GM18499 (cell line): ENCODE data around the gene PAK5.

ENCODE experiments used
- ATAC-seq: cut with Tn5 transposase; IDR thresholded peaks from one replicate; pipeline ENCODE4 v1.9.1; 2021; ENCODE audit warnings: moderate number of reproducible peaks; ENCODE audit not compliant: insufficient read depth, unreplicated experiment

Gene PAK5

DNA sequence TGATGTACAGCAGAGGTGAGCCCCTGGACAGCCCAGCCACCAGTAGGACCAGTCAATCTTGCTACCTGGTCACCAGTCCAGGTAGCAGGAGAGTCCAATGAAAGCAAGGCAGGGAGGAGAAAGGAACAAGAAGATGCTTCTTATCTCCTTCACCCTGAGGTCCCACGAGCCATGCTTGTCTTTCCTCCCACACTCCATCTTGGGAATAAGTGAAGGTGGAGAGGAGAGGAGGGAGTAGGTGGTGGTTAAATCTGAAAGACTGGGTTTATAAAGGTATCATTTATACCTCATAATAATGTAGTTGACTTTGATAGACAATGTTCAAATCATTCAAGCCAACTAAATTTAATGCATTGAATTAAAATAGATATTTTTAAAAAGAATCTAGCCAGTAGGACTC lies 288.6 kb downstream of the PAK5 start:
- no peak for ATAC-seq

DNA sequence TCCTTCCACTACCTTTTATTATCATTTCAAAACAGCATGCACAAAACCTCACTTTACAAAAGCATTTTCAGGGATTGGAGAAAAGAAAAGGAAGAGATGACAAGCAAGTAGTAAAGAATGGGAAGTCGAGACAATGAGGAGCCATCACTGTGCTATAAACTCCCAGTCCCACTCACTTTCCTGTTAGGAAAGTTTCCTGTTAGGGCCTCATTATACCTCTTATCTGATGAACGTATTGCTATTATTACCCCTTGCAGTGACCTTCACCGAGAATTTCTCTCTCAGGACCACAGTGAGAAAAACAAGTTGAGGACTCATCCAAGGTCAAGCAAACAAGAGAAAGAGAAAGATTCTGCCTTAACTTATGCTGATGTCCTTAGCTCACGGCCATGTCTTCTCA lies 295.7 kb downstream of the PAK5 start:
- no peak for ATAC-seq

DNA sequence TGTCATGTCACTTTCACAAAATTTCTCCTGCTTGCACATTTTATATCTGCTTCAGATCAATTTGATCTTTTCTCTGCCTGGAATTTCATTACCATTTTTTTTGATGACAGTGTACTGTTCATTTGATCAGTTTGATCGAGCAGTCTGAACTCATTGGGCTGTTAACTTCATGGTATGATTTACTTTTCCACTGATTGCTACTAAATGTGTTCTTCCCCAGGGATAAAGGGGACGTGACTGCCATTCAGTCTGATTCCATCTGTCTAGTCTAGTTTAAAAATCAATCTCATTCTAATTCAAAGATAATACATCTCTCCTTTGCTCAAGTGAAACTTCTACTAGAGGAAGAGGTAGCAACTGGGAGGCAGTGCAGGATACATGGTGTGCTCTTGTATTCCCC lies 303.4 kb downstream of the PAK5 start:
- ATAC-seq = no peak

DNA sequence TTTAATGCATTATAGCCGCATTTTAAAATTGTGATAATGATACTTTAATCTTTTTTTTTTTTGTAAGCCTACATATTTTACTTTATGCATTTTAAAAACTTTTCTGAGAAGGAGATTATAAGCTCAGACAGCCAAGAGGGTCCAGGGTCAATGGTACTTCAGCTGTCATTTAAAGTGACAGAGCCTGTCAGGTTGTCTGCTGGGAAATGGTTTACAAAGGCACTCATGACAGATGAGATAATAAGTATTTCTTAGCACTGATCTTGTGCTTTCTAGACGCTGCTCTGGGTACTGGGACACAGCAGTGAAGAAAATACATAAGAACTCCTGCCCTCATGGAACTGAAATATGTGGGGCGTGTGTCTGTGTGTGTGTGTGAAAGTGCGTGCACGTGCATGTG lies 304.9 kb downstream of the PAK5 start:
- no peak for ATAC-seq

DNA sequence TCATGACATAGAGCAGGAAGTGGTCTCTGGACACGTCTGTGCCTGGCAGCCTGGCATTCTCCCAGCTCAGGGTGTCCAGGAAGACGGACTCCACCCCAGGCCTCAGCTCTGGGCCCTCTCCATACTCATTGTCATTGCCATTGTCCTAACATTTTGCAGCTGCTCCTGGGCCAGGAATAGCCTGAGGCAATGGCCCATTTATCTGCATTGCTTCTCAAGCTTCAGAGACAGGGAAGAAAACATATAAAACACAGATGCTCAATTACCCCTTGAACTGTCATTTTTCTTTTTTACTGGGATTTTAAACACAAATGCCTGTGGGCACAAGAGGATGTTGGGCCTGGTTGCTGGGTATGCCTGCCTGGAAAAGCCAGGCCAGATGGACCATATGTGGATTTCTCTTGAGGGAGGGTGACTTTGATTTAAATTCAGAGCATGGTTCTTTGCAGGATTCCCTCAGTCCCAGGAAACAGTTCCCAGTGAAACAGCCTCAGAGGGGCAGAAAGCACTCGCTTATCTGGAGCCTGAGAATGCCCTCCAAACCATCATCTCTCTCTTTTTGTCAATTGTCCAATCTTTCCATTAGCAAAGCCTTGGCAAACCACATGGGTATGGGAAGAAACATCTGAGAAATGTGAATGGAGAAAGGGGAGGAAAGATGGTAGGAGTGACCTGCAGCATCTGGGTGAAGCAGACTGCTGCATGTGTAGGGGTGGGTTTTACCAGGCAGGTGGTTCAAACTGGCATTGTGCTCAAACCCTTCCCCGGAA lies 306.6 kb downstream of the PAK5 start:
- no peak for ATAC-seq

DNA sequence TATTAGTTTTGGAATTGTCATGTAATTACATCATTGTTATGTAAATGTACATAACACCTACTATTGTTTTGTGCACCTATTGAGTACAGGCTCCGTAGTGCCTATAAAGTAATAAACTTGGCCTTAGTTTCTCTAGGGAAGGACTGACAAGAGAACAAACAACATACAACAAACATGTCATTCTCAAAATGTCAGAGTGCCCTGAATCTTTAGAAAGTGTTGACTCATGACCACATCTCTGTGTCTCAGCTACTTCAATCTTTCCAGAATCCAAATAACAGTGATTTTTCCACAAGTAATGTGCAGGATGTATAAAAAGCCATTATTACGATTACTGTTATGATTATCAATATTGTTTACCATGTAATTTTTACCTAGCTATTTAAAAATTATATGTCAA lies 307.3 kb downstream of the PAK5 start:
- no peak for ATAC-seq

DNA sequence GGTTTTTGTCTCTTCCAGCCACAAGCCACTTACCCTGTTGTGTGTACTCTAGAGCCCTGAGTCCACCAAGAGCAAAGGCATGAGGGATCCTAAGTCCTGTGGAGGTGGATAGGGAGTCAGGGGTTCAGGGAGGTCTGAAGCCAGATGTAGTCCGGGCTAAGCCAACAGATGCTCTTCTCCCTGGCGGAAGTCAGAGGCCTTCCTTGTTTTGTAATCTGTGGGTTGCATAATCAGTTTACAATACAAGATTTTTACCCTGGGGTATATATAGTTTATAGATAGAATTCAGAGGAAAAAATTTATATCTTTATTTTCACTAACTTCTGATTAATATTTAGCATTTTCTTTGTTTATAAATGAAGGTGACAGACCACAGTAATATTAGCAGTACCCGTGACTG lies 315.2 kb downstream of the PAK5 start:
- no peak for ATAC-seq

DNA sequence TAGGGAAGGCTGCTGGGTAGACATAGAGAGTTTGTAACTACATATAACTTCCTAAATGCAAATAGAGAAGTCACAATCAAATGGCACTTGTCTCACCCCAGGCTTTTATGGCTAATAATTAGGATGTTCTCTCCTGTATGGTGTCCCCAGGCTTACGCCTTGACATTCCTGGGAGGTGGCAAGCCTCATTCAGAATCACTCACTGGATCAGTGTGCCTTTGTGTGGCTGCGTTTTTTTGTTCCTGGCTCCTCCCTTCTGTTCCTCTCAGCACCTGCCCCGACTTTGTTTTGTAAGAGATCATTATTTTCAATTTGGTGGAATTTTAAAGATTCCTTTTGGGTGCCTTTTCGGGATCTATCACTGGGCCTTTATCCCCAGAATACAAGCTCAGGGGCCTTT lies 318.8 kb downstream of the PAK5 start:
- ATAC-seq = no peak

DNA sequence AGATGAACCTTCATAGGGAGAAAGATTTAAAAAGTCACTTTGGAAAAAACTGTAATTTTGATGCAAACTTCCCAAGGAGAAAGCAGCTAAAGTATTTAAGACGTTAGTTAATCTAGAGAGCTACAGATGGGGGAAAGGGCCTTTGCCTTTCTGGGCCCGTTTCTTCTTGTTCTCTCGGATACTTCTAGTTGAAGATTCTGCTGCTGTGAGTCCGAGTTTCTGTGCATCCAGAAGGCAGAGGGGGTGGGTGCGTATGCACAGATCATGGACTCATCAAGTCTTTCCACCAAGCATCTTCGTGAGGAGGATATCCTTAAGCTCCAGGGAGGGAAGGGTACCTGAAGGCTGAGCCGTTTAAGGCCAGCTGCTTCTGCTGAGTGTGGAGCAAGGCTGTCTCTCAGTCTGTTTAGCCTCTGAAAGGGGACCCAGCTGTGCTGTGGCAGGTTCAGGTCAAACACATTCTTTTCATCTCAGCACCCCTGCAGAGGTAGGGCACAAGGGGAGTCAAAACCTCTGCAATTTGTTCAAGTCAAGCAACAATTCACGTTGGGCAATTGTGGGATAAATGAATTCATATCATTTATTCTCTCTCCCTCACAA lies 320.2 kb downstream of the PAK5 start:
- ATAC-seq = no peak

DNA sequence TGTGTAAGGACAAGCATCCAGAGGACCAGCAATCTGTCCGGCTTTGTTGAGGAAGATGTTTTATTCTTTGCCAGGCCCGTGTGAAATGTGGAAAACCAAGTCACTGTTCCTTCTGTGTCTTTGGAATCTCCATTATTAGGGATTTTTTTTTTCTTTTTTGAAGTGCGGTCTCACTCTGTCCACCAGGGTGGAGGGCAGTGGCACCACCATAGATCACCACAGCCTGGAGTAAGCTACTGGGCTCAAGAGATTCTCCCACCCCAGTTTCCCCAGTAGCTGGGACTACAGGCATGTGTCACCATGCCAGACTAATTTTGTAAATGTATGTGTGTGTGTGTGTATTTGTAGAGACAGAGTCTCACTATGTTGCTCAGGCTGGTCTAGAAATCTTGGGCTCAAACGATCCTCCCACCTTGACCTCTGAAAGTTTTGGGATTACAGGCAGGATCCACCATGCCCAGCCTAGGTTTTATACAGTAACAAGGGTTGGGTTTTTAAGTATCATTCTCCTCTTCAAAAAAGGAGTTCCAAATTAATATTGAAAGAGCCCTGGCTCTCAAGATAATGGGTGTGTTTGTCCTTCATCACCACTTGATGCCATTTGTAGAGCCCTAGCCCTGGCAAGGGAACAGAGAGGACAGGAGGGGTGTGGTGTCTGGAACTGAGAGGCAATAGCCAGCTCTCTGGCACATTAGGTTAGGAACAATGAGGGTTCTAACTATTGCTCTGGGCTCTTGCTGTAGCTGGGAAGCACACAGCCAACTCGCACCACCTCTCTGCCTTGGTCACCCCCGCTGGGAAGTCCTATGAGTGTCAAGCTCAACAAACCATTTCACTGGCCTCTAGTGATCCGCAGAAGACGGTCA lies 321.3 kb downstream of the PAK5 start:
- ATAC-seq = no peak

DNA sequence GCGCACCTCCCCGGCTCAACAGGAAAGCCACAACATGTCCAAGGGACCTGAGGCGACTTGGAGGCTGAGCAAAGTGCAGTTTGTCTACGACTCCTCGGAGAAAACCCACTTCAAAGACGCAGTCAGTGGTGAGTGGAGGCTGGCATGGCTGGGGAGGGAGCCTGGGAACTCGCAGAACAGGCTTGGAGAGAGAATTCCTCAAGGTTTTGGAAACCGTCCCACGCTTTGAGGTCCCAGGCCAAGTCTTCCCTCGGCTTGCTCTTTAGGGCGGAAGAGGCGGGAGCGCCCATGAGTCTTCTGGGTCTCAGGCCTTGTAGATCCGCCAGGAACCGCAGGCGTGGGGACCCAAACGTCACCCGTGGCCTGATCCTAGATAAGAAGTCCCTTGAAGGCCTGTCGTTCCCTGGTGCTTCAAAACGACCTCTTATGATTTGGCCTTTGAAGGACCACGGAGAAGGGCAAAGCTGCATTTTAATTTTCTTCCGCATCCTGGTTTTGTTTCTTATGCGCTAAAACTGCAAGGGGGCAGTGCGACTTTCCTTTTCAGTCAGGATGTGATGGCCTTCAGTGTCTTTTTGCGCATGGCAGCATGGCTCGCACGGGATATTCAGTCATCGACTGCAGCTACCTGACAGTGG lies 322.5 kb downstream of the PAK5 start:
- no peak for ATAC-seq

DNA sequence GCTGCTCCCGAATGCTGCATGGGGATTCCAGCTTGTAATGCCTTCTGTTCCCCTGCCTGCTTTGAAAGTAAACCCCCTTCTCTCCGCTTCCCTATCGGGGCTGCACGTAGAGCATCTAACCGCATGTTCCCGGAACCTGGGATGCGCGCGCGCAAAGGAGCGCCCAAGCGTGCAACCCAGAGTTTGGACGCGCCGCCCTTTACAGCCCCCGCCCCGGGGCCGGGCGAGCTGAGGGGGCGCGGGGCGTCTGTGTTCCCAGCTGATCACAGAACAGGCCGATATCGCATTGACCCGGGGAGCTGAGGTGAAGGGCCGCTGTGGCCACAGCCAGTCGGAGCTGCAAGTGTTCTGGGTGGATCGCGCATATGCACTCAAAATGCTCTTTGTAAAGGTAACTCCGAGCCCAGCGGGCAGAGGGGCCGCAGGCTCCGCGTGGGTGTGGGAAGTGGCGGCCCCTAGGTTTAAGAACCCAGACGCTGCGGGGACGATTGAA lies 323.1 kb downstream of the PAK5 start:
- ATAC-seq = no peak

DNA sequence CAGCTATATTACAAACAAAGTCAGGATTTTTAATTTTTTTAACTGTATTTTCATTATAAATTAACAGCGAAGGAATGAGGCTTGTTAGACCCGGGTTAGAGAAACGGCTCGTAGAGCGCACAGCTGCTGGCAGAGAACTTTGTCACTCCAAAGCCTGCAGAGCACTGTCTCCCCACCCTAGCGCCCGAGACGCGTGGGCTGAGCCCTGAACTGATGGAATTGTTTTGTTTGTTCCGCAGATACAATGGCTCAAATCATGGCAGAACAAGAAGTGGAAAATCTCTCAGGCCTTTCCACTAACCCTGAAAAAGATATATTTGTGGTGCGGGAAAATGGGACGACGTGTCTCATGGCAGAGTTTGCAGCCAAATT lies 323.7 kb downstream of the PAK5 start:
- no peak for ATAC-seq

DNA sequence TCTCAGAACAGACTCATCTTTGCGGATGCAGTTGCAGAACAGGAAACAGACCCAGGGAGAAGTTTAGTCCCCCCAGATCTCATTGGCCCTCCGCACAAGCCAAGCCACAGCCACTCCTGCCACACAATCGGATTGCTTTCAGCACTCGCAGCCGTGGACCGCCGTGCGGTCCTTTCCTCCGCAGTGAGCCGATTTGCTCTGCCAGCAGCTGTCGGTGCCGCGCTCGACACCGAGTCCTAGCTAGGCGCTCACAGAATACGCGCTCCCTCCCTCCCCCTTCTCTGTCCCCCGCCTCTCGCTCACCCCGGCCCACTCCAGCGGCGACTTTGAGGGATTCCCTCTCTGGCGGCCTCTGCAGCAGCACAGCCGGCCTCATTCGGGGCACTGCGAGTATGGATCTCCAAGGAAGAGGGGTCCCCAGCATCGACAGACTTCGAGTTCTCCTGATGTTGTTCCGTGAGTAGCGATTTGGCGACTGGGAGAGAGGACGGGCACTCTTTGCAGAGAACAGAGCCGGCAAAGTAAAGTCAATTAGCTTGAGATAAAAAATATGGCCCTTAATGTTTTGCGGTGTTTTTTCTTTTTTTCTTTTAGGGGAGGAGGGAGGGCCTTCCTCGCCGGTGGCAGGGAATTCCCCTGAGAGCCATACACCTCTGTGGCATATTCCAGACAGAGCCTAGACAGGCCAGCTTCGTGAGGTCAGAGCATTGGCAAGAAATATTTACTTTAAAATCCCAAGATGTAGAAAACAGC lies 324.2 kb downstream of the PAK5 start, which contains the start of gene LAMP5:
Gene LAMP5 (plus strand): TSS at position 130 of the 753 bp plus-strand sequence. CDS start 263 bp downstream, at position 393.
- ATAC-seq = no peak

DNA sequence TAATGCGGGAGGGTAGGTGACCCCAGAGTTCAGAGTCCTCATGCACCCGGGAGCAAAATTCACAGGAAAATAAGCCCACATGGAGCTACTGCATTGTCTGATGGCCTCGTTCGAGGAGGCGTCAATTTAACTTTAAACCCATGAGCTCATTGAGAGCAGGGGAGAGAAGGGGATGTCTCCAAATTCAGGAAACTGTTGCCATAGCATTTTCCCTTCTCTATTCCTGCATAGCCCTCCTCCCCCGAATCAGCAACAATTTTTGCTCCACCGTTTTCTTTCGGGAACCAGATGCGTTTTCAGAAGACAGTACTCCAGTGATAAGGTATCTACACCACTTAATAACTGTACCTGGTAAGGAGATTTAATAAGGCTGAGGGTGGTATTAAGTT lies 324.8 kb downstream of the PAK5 start:
- ATAC-seq = no peak

DNA sequence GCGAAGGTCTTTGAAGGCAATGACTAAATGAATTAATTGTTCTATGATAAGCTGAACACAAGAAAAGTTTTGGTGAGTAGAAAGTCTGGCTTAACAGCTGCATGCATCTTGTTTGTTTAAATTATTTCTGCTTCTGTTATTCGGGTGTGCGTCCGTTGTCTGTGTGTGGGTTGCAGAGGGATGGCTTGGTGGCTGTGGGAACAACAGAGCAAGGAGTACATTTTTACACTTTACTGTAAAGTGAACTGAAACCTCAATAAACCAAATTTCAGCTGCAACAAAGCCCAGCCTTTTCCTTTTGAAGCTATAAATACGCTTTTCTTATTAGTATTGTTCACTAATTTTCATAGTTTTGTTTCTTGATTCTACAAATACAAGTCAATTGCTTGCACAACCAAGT lies 328.0 kb downstream of the PAK5 start:
- no peak for ATAC-seq

DNA sequence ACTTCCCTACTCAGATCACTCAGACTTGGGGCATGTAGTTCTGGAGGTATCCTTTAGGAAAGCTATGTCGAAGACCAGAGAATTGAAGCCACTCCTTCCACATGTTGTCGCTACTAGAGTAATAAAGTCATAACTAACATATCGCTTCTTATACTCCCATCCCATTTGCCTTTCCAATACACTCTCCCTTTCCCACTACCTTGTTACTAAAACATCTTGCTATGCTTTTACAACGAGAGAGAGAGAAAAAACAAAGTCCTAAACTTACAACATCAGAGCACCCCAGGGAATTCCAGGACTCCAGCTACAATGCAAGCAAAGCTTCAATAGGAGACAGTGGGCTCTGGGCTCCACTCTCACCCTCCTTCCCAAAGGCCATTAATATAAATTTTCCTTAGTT lies 329.6 kb downstream of the PAK5 start:
- no peak for ATAC-seq

DNA sequence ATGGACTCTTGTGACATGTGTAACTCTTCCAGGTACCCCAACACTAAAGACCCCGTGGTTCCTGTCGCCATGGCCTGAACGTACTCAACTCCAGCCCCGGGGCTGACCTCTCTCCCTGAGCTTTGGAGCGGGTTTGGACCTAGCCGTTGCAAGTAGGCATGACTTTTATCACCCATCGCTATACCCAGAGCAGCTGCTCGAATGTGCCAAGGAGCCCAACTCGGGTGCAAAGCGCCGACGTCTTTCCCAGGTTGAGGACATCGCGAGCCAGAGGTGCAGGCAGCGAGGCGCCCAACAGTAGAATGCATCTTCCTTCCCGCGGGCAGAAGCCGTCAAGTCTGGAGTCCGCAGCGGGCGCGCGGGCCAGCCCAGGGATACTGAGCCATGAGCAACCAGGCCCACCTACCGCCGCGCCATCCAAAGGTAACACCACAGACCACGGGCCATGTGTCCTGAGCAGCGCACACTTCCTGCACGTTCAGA lies 330.1 kb downstream of the PAK5 start:
- ATAC-seq = no peak

DNA sequence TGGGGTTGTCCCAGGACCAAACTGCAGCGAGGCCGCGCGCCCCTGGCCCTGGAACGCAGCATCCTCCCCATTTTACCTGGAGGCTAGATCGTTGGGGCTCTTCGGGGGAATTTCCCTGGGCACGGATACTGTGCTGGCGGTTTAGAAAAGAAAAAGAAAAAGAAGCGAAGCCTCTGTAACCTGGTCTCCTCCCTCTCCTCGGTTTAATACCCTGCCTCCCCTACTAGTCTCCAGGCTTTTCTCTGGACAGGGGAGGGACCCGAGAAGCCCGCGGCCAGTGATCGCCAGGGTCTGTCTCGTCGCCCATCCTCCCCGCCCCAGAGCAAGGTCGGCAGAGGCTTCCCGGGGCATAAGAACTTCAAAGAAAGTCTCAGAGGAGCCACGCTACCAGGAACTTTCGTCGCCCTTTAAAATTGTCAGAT lies 330.6 kb downstream of the PAK5 start:
- no peak for ATAC-seq
